ENCODE data around the gene LCN10. TPM values are rescaled to one million over a fixed set of nuclear protein-coding genes. Genes with fewer than 3 reads are reported as not detected.
"Not testable (repeated sequence)": the region's sequence is repeated elsewhere in the genome, so short reads cannot be mapped to it uniquely, and the experiment has no call there.

The LCN10 gene
- total RNA-seq, 2 donors from 2014 or later, result 0.11 to 3.3 TPM

- intact Hi-C loops (cut with DNase I), result no loop called here
- peaks cover 26% of the 10 kb centered on the region for H3K27me3 ChIP-seq
- H3K9me3 ChIP-seq, result no peaks in the 10 kb centered on the region
- H3K4me3 ChIP-seq, result no peak overlapping the region
- DNase-seq, result no peak
- H3K9ac ChIP-seq (ENCODE audit: low read depth in 2 of 2, low read length in 2 of 2), result no peak overlapping the region
- H3K4me1 ChIP-seq, result peaks cover 3% of the 10 kb centered on the region
- no peak for TF ChIP-seq CTCF (IDR thresholded peaks at IDR 0.05)
- no peak overlapping the region for H3K27ac ChIP-seq
- no peaks in the 10 kb centered on the region for H3K36me3 ChIP-seq
Measured at GRCh38 chr9:136710543-136710942, 32.2 kb downstream of the LCN10 start.

- Histone ChIP-seq H3K27ac (no peak overlapping the region), H3K36me3 (no peaks in the 10 kb centered on the region), H3K9me3 (no peaks in the 10 kb centered on the region), H3K4me1 (peaks cover 3% of the 10 kb centered on the region), H3K4me3 (no peak overlapping the region), H3K9ac (ENCODE audit: low read depth in 2 of 2, low read length in 2 of 2) (no peak overlapping the region), H3K27me3 (peaks cover 26% of the 10 kb centered on the region)
- intact Hi-C loops (cut with DNase I), result no loop called here
- no peak for TF ChIP-seq CTCF (IDR thresholded peaks at IDR 0.05)
- DNase-seq, result no peak
Measured at GRCh38 chr9:136709454-136710109, 33.2 kb downstream of the LCN10 start.

- DNase-seq, result no peak
- Histone ChIP-seq H3K9me3 (no peaks in the 10 kb centered on the region), H3K36me3 (no peaks in the 10 kb centered on the region), H3K4me3 (no peak overlapping the region), H3K9ac (ENCODE audit: low read depth in 2 of 2, low read length in 2 of 2) (no peak overlapping the region), H3K4me1 (peaks cover 3% of the 10 kb centered on the region), H3K27ac (no peak overlapping the region), H3K27me3 (peaks cover 17% of the 10 kb centered on the region)
- no peak for TF ChIP-seq CTCF (IDR thresholded peaks at IDR 0.05)
- intact Hi-C loops (cut with DNase I), result no loop called here
Measured at GRCh38 chr9:136707849-136708517, 34.8 kb downstream of the LCN10 start.

GRCh38 chr9:136707011-136707410 lies 35.7 kb downstream of the LCN10 start:
- Histone ChIP-seq H3K27me3 (peaks cover 11% of the 10 kb centered on the region), H3K4me1 (peaks cover 3% of the 10 kb centered on the region)
- intact Hi-C loops (cut with DNase I), result no loop called here

GRCh38 chr9:136705564-136705963 lies 37.2 kb downstream of the LCN10 start:
- Histone ChIP-seq H3K9ac (ENCODE audit: low read depth in 2 of 2, low read length in 2 of 2) (no peak overlapping the region), H3K36me3 (no peaks in the 10 kb centered on the region), H3K27ac (no peak overlapping the region), H3K27me3 (peaks cover 3% of the 10 kb centered on the region), H3K9me3 (no peaks in the 10 kb centered on the region), H3K4me3 (no peak overlapping the region), H3K4me1 (no peaks in the 10 kb centered on the region)
- intact Hi-C loops (cut with DNase I), result no loop called here
- no peak for TF ChIP-seq CTCF (IDR thresholded peaks at IDR 0.05)
- DNase-seq, result no peak

More at GRCh38 chr9:136707011-136707410, 35.7 kb downstream of the LCN10 start:
- DNase-seq, result no peak
- H3K9me3 ChIP-seq, result no peaks in the 10 kb centered on the region
- no peaks in the 10 kb centered on the region for H3K36me3 ChIP-seq
- no peak for TF ChIP-seq CTCF (IDR thresholded peaks at IDR 0.05)
- H3K9ac ChIP-seq (ENCODE audit: low read depth in 2 of 2, low read length in 2 of 2), result no peak overlapping the region
- H3K4me3 ChIP-seq, result no peak overlapping the region
- H3K27ac ChIP-seq, result no peak overlapping the region

GRCh38 chr9:136704741-136705140 lies 38.0 kb downstream of the LCN10 start:
- intact Hi-C loops (cut with DNase I); H3K4me3 ChIP-seq; H3K36me3 ChIP-seq; DNase-seq; H3K9me3 ChIP-seq; H3K9ac ChIP-seq (ENCODE audit: low read depth in 2 of 2, low read length in 2 of 2); H3K27me3 ChIP-seq; H3K4me1 ChIP-seq; H3K27ac ChIP-seq: not testable (repeated sequence)

All from colonic mucosa (tissue), 4 donors.